Measurements from ENCODE around the gene HTRA2.

GRCh38 chr2:74556159-74556558 is 26.4 kb downstream of the HTRA2 start:
- TF ChIP-seq CTCF (IDR thresholded peaks at IDR 0.05; ENCODE audit: low read depth, low read length) = no peak
- no peak for TF ChIP-seq EZH2phosphoT487 (IDR thresholded peaks at IDR 0.05; ENCODE audit: low read depth)
